ENCODE data around the gene CAPN2.

The CAPN2 gene

DNA sequence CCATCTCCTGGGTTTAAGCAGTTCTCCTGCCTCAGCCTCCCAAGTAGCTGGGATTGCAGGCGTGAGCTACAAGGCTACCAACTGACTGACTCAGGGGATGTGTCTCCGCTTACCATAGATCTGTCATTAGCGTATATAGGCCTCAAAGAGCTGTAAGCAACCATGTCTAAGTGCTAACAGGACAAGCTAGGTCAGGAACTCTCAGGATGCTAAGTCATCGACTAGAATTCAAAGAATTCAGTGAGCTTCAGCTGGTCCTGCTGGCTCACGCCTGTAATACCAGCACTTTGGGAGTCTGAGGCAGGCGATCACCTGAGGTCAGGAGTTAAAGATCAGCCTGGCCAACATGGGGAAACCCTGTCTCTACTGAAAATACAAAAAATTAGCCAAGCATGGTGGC is 29.5 kb downstream of the CAPN2 start:
- DNase-seq (ENCODE audit: insufficient read length, low spot score) (no peak), FAIRE-seq (no peak)

DNA sequence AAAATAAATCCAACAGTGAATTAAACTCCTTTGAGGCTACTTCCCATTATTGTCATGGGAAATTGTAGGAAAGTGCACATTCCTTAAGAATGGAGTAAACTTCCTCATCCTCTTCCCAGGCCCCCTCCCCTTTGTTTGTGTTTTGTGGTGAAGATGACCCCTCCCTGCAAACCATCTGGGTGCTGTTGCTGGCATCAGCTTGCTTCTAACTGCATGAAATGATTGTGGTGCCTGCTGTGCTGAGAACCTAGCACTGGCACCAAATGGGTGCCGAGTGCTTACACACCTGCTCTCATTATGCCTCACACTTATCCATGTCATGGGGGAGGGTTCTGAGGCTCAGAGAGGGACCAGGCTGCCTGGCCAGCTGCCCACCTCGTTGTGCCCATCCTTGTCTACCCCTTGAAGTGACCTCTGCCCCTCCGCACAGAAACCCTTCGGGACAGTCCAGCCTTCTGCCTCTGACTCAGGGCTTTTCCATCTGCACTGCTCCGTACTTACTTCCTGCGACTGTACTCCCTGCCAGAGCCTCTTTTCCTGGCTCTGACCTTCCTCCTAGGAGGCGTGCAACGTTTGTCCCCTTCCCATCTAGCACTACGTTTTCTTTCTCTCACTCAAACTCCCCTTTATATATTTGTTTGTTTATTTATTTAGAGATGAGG is 30.6 kb downstream of the CAPN2 start:
- TF ChIP-seq, protein P1, sequence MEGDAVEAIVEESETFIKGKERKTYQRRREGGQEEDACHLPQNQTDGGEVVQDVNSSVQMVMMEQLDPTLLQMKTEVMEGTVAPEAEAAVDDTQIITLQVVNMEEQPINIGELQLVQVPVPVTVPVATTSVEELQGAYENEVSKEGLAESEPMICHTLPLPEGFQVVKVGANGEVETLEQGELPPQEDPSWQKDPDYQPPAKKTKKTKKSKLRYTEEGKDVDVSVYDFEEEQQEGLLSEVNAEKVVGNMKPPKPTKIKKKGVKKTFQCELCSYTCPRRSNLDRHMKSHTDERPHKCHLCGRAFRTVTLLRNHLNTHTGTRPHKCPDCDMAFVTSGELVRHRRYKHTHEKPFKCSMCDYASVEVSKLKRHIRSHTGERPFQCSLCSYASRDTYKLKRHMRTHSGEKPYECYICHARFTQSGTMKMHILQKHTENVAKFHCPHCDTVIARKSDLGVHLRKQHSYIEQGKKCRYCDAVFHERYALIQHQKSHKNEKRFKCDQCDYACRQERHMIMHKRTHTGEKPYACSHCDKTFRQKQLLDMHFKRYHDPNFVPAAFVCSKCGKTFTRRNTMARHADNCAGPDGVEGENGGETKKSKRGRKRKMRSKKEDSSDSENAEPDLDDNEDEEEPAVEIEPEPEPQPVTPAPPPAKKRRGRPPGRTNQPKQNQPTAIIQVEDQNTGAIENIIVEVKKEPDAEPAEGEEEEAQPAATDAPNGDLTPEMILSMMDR (IDR thresholded peaks at IDR 0.05; ENCODE audit: insufficient read depth, missing control alignments) = no peak
- no peak for DNase-seq (ENCODE audit: insufficient read length, low spot score)
- no peak for FAIRE-seq

More for the DNA sequence above, 29.5 kb downstream of the CAPN2 start:
- TF ChIP-seq, protein P1 (IDR thresholded peaks at IDR 0.05; ENCODE audit: insufficient read depth, missing control alignments) = no peak

DNA sequence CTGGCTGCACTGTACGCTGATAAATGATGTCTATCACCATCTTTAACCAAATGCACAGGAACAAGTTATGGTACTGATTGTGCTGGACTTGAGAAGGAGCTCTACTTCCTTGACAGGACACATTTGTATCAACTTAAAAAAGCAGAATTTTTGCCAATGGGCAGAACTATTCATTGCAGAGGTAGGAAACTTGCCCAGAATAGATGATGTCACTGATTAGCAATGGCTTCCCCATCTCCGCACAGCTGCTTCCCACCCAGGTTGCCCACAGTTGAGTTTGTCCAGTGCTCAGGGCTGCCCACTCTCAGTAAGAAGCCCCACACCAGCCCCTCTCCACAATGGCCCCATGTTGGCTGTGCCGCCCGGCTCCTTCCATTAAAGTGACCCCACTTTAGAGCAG is 33.4 kb downstream of the CAPN2 start:
- no peak for DNase-seq (ENCODE audit: insufficient read length, low spot score)
- TF ChIP-seq, protein P1 (IDR thresholded peaks at IDR 0.05; ENCODE audit: insufficient read depth, missing control alignments) = no peak
- no peak for FAIRE-seq

DNA sequence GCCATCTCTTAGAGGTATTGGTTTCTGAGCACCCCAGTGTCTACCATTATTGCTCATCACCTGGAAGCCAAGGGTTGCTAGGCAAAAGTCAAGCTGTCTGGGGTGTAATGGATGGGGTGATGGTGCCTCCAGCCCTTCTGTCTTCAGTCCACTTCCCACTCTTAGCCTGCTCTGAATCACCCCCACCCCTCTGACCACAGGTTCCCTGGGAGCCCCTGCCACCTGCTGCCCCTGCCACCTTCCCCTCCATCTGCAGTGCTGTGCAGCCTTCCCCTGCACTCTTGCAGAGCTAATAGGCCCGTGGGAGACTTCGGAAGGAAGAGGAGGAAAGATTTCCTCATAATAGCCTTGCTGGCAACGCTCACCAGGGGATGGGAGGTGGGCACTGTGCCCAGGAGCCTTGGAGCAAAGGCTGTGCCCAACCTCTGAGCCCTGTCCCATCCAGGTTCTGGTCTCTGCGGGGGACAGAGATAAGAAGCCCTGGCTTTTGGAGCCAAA is 35.5 kb downstream of the CAPN2 start:
- TF ChIP-seq, protein P1 (IDR thresholded peaks at IDR 0.05; ENCODE audit: insufficient read depth, missing control alignments) = no peak
- DNase-seq (ENCODE audit: insufficient read length, low spot score) (no peak), FAIRE-seq (no peak)

DNA sequence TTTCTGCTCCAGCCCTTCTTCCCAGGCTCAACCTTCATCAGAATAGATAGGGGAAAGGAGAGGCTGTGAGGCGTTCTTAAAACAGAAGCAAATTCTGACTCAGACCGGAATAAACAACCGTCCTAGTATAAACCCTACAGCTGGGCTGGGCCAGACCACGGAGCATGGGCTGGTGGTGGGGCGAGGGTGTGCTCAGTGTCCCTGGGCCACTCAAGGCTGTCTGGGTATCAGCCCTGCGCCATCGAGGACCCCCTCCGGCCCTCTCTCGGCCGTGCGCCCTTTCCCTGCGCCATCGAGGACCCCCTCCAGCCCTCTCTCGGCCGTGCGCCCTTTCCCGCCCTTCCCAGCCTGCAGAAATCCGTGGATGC is 36.0 kb downstream of the CAPN2 start:
- DNase-seq (ENCODE audit: insufficient read length, low spot score) (no peak), FAIRE-seq (no peak)
- TF ChIP-seq, protein P1 (IDR thresholded peaks at IDR 0.05; ENCODE audit: insufficient read depth, missing control alignments) = no peak

DNA sequence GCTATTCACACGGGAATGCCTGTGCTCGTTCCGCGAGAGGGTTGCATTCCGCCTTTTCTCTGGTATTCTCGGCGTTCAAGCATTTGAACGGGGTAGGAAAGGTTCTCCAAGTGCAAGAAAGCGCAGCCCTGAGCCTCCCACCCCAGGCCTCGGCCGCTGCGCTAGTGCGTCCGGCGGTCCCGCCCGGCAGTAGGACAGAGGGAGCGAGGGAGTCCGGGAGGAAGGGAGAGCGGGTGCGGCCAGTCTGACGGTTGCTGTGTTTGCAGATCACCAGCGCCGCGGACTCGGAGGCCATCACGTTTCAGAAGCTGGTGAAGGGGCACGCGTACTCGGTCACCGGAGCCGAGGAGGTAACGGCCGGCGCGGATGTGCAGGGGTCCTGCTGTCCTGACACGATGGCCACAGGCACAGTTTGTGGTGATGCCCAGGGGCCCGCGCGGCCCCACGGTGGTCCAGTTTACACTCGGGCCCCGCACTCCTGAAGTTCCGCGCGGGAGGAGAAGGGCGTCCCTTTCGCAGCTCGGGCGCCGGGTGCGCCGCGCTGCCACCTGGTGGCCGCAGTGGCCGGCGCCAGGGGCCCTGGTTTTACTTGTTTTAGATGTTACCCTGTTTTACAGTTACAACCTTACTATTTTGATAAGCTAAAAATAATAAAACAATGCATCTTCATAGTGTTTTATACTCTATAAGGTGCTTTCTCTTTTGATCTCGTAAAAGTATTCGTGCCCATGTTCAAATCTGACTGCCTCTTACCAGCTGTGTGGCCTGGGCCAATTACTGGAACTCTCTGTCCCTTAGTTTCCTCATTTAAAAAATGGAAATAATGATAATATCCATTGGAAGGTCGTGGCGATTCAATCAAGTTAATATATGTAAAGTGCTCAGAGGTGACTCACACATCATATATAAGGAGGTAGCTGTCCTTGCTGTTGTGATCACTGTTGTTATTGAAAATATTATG is 36.7 kb downstream of the CAPN2 start:
- DNase-seq (ENCODE audit: insufficient read length, low spot score) (no peak), FAIRE-seq (no peak)
- TF ChIP-seq, protein P1 (IDR thresholded peaks at IDR 0.05; ENCODE audit: insufficient read depth, missing control alignments) = peak; percentile 83

Measured in D721Med (cell line).